GM21825 (cell line): Measurements from ENCODE around the gene KY.

Source experiments
- ATAC-seq: cut with Tn5 transposase; IDR thresholded peaks from one replicate; pipeline ENCODE4 v1.9.1; 2021; ENCODE audit warnings: mild to moderate bottlenecking, moderate library complexity; ENCODE audit not compliant: unreplicated experiment

The KY gene

GRCh38 chr3:134646086-134646485 lies 4.7 kb downstream of the KY start:
- ATAC-seq, result no peak

GRCh38 chr3:134645515-134645914 lies 5.3 kb downstream of the KY start:
- no peak for ATAC-seq

- ATAC-seq, result no peak
Observed at GRCh38 chr3:134644731-134645514, 5.9 kb downstream of the KY start.

- ATAC-seq, result no peak
Observed at GRCh38 chr3:134643150-134643675, 7.6 kb downstream of the KY start.

GRCh38 chr3:134642445-134643149 lies 8.2 kb downstream of the KY start:
- ATAC-seq, result no peak

- ATAC-seq, result no peak
Observed at GRCh38 chr3:134641671-134642300, 9.0 kb downstream of the KY start.

GRCh38 chr3:134640872-134641470 lies 9.9 kb downstream of the KY start:
- no peak for ATAC-seq

GRCh38 chr3:134640378-134640777 lies 10.4 kb downstream of the KY start:
- no peak for ATAC-seq

GRCh38 chr3:134638385-134639030 lies 12.3 kb downstream of the KY start:
- no peak for ATAC-seq

- no peak for ATAC-seq
Observed at GRCh38 chr3:134636406-134636805, 14.4 kb downstream of the KY start.

GRCh38 chr3:134630506-134630905 lies 20.3 kb downstream of the KY start:
- ATAC-seq, result no peak

GRCh38 chr3:134628884-134629283 lies 21.9 kb downstream of the KY start:
- ATAC-seq, result no peak

GRCh38 chr3:134627831-134628230 lies 23.0 kb downstream of the KY start:
- no peak for ATAC-seq

GRCh38 chr3:134625885-134626741 lies 24.7 kb downstream of the KY start:
- ATAC-seq, result no peak

- no peak for ATAC-seq
Observed at GRCh38 chr3:134625462-134625861, 25.4 kb downstream of the KY start.

GRCh38 chr3:134624537-134625287 lies 26.1 kb downstream of the KY start:
- no peak for ATAC-seq

- ATAC-seq, result no peak
Observed at GRCh38 chr3:134623615-134624245, 27.1 kb downstream of the KY start.

GRCh38 chr3:134622806-134623365 lies 27.9 kb downstream of the KY start:
- ATAC-seq, result no peak
